Natural killer cell (primary cell): Measurements from ENCODE around the gene XRCC6. TPM values are rescaled to one million over a fixed set of nuclear protein-coding genes. Genes with fewer than 3 reads are reported as not detected.
A peak's percentile ranks its signal among the peaks of the same experiment; 100 is the strongest.

Experiments
- ATAC-seq, 3 donors: fragments of 150-1000 bp in 2 of 3; fragments of 200-7000 bp in 1 of 3; cut with Tn5 transposase; 1 replicate in 1 of 3; 2 replicates in 2 of 3; pipeline ENCODE4 v1.10.0; 2021; ENCODE audit warnings: mild to moderate bottlenecking in 2 of 3, moderate library complexity in 2 of 3
- DNase-seq, 2 donors: peaks; one replicate each; pipeline versions ENCODE4 v3.0.0 to v3.0.0-alpha.2; 2013 to 2021; ENCODE audit warnings: mixed read lengths in 1 of 2
- H3K27ac ChIP-seq: one replicate; pipeline ENCODE4 v1.5.1; 2013; ENCODE audit warnings: mild to moderate bottlenecking, low read length
- H3K27me3 ChIP-seq: one replicate; pipeline ENCODE4 v1.6.1; 2013; ENCODE audit warnings: low read length; ENCODE audit not compliant: control insufficient read depth, insufficient read depth
- H3K36me3 ChIP-seq: one replicate; pipeline ENCODE4 v1.6.1; 2013; ENCODE audit warnings: low read length; ENCODE audit not compliant: control insufficient read depth, insufficient read depth
- H3K4me1 ChIP-seq: one replicate; pipeline ENCODE4 v1.6.1; 2013; ENCODE audit warnings: low read length; ENCODE audit not compliant: control insufficient read depth, insufficient read depth
- H3K4me3 ChIP-seq: one replicate; pipeline ENCODE4 v1.5.1; 2013; ENCODE audit warnings: low read length
- H3K9me3 ChIP-seq: one replicate; pipeline ENCODE4 v1.6.1; 2013; ENCODE audit warnings: low read length; ENCODE audit not compliant: control insufficient read depth, insufficient read depth
- H3K27ac Mint-ChIP-seq, 2 donors: one replicate each; pipeline ENCODE4 v1.8.0; 2022; ENCODE audit warnings: mild to moderate bottlenecking in 2 of 2, mixed read lengths in 2 of 2, moderate library complexity in 1 of 2
- H3K27me3 Mint-ChIP-seq, 2 donors: one replicate each; pipeline ENCODE4 v1.8.0; 2022; ENCODE audit warnings: low read depth in 2 of 2, mixed read lengths in 2 of 2
- H3K36me3 Mint-ChIP-seq: one replicate; pipeline ENCODE4 v1.8.0; 2022; ENCODE audit warnings: mixed read lengths
- H3K4me1 Mint-ChIP-seq, 2 donors: one replicate each; pipeline ENCODE4 v1.8.0; 2022; ENCODE audit warnings: mixed read lengths in 2 of 2
- H3K4me3 Mint-ChIP-seq: one replicate; pipeline ENCODE4 v1.8.0; 2022; ENCODE audit warnings: mild to moderate bottlenecking, moderate library complexity, mixed read lengths
- H3K9me3 Mint-ChIP-seq, 2 donors: one replicate each; pipeline ENCODE4 v1.8.0; 2022; ENCODE audit warnings: mixed read lengths in 2 of 2
- WGBS: methylation state at CpG from one replicate; pipeline ENCODE4 v1.1.7; 2013; ENCODE audit warnings: missing lambda C conversion rate; ENCODE audit not compliant: insufficient coverage; 5-methylcytosine and 5-hydroxymethylcytosine counted together
- intact Hi-C: fragments of 100-400 bp; cut with micrococcal nuclease; formaldehyde crosslinking; loops from one replicate; pipeline ENCODE4 v1.14.2; 2022
- total RNA-seq, 4 donors: library from RNA; stranded (reverse); fragments of 120-200 nt in 1 of 4; gene quantifications; one replicate each; pipeline versions ENCODE4 v1.2.3 to v1.2.4, GENCODE V29; 2013 to 2022
- TF ChIP-seq, protein P1 (sequence below): fragments of 200-600 bp; IDR thresholded peaks from one replicate; pipeline ENCODE4 v1.8.0; 2022; ENCODE audit warnings: antibody characterized with exemption

Gene XRCC6
- total RNA-seq, 3 donors from 2014 or later (not counting 1 experiment from before 2014, with no cell fraction given): 134 to 142 (median 140) TPM

DNA sequence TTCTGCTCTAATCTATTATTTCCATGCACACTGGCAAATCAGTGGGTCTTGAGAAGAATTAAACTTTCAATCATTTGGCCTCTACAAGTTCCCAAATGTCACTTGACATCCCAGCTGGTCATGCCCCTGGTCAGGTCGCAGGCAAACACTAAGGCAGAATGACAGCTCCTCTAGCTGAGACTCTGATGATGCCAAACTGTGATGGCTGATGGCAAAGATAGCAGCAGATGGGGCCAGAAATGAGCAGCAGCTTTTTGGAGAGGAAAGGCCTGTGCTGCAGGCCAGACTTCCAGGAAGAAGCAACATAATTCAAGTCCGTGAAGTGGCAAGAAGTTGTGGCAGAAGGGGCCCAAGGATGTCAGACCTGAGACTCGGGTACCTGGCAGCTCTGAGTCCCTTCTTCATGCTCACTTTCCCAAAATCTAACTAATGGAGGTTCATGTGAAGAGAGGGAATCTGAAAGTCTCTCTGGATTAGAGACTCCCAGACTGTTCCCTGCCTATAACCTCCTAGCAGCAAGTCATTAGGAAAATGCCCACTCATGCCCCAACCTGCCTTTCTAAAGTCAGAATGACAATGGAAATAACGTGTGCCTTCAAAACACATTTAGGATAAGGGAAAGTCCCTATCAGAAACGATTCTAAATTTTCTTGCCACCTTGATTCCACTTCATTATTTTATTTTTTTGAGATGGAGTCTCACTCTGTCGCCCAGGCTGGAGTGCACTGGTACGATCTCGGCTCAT, 22.0 kb upstream of the XRCC6 start:
- peaks cover 21% of the 10 kb centered on the region for H3K36me3 Mint-ChIP-seq
- Histone ChIP-seq H3K27ac (no peak overlapping the region), H3K9me3 (no peaks in the 10 kb centered on the region), H3K36me3 (peaks cover 17% of the 10 kb centered on the region), H3K4me3 (no peak overlapping the region), H3K4me1 (peaks cover 23% of the 10 kb centered on the region), H3K27me3 (peaks cover 14% of the 10 kb centered on the region)
- H3K27ac Mint-ChIP-seq: no peak overlapping the region
- H3K4me1 Mint-ChIP-seq: peaks cover 20 to 34% of the 10 kb centered on the region in 2 donors
- ATAC-seq (no peak), DNase-seq (no peak)
- H3K27me3 Mint-ChIP-seq: peaks cover 6 to 27% of the 10 kb centered on the region in 2 donors
- WGBS: 94% methylated on average over 8 of the region's 8 CpGs
- intact Hi-C loops: no loop called here
- H3K9me3 Mint-ChIP-seq: no peaks in the 10 kb centered on the region
- no peak overlapping the region for H3K4me3 Mint-ChIP-seq
- TF ChIP-seq, protein P1, sequence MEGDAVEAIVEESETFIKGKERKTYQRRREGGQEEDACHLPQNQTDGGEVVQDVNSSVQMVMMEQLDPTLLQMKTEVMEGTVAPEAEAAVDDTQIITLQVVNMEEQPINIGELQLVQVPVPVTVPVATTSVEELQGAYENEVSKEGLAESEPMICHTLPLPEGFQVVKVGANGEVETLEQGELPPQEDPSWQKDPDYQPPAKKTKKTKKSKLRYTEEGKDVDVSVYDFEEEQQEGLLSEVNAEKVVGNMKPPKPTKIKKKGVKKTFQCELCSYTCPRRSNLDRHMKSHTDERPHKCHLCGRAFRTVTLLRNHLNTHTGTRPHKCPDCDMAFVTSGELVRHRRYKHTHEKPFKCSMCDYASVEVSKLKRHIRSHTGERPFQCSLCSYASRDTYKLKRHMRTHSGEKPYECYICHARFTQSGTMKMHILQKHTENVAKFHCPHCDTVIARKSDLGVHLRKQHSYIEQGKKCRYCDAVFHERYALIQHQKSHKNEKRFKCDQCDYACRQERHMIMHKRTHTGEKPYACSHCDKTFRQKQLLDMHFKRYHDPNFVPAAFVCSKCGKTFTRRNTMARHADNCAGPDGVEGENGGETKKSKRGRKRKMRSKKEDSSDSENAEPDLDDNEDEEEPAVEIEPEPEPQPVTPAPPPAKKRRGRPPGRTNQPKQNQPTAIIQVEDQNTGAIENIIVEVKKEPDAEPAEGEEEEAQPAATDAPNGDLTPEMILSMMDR: no peak

DNA sequence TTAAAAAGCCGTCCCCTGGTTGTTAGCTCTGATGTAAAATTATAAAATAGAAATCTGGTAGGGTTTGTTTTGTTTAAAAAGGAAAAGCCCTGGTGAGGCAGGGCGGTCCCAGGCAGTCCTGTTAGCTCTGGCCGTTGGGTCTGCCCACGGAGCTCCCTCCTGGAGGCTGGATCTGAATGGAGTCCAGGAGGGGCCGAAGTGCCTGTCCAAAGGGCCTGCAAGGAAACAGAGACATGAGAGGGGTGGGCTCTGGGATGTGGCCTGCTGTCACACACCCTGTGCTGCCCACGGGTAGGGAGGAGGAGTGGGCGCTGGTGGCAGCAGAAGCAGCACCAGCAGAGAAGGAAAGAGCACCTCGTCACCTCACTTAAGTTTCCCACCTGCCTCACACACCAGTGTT, 20.1 kb upstream of the XRCC6 start:
- Histone ChIP-seq H3K9me3 (no peaks in the 10 kb centered on the region), H3K36me3 (peaks cover 24% of the 10 kb centered on the region), H3K27ac (no peak overlapping the region), H3K4me1 (peaks cover 30% of the 10 kb centered on the region), H3K4me3 (no peak overlapping the region), H3K27me3 (peaks cover 19% of the 10 kb centered on the region)
- Mint-ChIP-seq H3K9me3 (no peaks in the 10 kb centered on the region), H3K4me1 (peaks cover 23 to 43% of the 10 kb centered on the region in 2 donors), H3K36me3 (peaks cover 30% of the 10 kb centered on the region), H3K4me3 (no peak overlapping the region), H3K27ac (no peak overlapping the region), H3K27me3 (peaks cover 19 to 35% of the 10 kb centered on the region in 2 donors)
- ATAC-seq (no peak), DNase-seq (no peak)
- TF ChIP-seq, protein P1: no peak
- intact Hi-C loops: no loop called here
- 97% methylated on average over 8 of the region's 8 CpGs for WGBS

DNA sequence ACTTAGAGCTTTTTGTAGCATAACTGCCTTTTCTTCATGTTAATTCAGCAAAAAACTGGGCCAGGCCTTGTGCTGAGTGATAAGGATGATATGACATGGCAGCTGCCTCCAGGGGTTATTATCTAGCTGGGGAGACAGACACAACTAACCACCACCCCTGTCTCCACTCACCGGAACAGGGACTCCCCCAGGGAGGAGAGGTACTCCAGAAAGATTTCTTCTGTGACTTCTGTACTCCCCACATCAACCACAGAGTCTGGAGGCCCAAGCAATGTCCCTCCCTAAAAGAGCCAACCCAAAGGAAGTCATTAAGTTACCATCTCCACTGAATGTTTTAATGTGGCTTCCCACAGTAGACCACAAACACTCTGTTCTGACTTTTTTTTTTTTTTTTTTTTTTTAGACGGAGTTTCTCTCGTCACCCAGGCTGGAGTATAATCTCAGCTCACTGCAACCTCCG, 17.2 kb upstream of the XRCC6 start:
- peak; percentile 93 to 97 (median 94) for ATAC-seq
- peaks cover 23 to 44% of the 10 kb centered on the region in 2 donors for H3K4me1 Mint-ChIP-seq
- H3K27me3 Mint-ChIP-seq: peaks cover 41 to 45% of the 10 kb centered on the region in 2 donors
- peak overlapping the region; percentile 74 for H3K4me3 Mint-ChIP-seq
- intact Hi-C loops: no loop called here
- peaks cover 19% of the 10 kb centered on the region for H3K27me3 ChIP-seq
- TF ChIP-seq, protein P1: no peak
- H3K4me1 ChIP-seq: peaks cover 23% of the 10 kb centered on the region
- peaks cover 31% of the 10 kb centered on the region for H3K36me3 ChIP-seq
- WGBS: 7% methylated on average over 4 of the region's 4 CpGs
- peak; percentile 37 to 88 for DNase-seq
- H3K36me3 Mint-ChIP-seq: peaks cover 39% of the 10 kb centered on the region
- H3K27ac ChIP-seq: no peak overlapping the region
- no peak overlapping the region for H3K4me3 ChIP-seq
- no peaks in the 10 kb centered on the region for H3K9me3 Mint-ChIP-seq
- H3K27ac Mint-ChIP-seq: peak overlapping the region; percentile 69 to 82
- H3K9me3 ChIP-seq: no peaks in the 10 kb centered on the region
